Amniotic stem cell (primary cell): ENCODE data around the gene CSNK1E.
A peak's percentile ranks its signal among the peaks of the same experiment; 100 is the strongest.

Experiments used
- DNase-seq: peaks from one replicate; lab custom pipeline; 2025; lab: John Stamatoyannopoulos, UW

Gene CSNK1E

GRCh38 chr22:38327805-38328204 lies 10.6 kb upstream of the CSNK1E start:
- DNase-seq = peak; percentile 64

- no peak for DNase-seq
Observed at GRCh38 chr22:38327396-38327795, 10.2 kb upstream of the CSNK1E start.

GRCh38 chr22:38325587-38325986 lies 8.4 kb upstream of the CSNK1E start:
- no peak for DNase-seq

GRCh38 chr22:38320605-38321402 lies 3.6 kb upstream of the CSNK1E start:
- DNase-seq = no peak

- DNase-seq = no peak
Observed at GRCh38 chr22:38318792-38319773, 1.9 kb upstream of the CSNK1E start.

- DNase-seq = peak; percentile 94
Observed at GRCh38 chr22:38317995-38318715, 922 bp upstream of the CSNK1E start.

GRCh38 chr22:38316364-38317121 lies 690 bp downstream of the CSNK1E start:
- no peak for DNase-seq

GRCh38 chr22:38315823-38316363 lies 1.3 kb downstream of the CSNK1E start:
- no peak for DNase-seq

- no peak for DNase-seq
Observed at GRCh38 chr22:38314933-38315822, 2.1 kb downstream of the CSNK1E start.

- no peak for DNase-seq
Observed at GRCh38 chr22:38314051-38314932, 2.9 kb downstream of the CSNK1E start.

GRCh38 chr22:38313384-38313955 lies 3.8 kb downstream of the CSNK1E start:
- peak; percentile 67 for DNase-seq

- DNase-seq = no peak
Observed at GRCh38 chr22:38312261-38312800, 4.9 kb downstream of the CSNK1E start.

GRCh38 chr22:38311323-38311620 lies 6.0 kb downstream of the CSNK1E start:
- no peak for DNase-seq

- DNase-seq = no peak
Observed at GRCh38 chr22:38310518-38311322, 6.5 kb downstream of the CSNK1E start.

GRCh38 chr22:38309614-38310517 lies 7.4 kb downstream of the CSNK1E start:
- no peak for DNase-seq

- no peak for DNase-seq
Observed at GRCh38 chr22:38308791-38309498, 8.3 kb downstream of the CSNK1E start.
